IPS-18a (cell line): ENCODE measurements around the gene KRT15.

Experiments
- H3K27ac ChIP-seq: one replicate; pipeline ENCODE4 v1.5.1; 2013; ENCODE audit warnings: low read length
- H3K27me3 ChIP-seq: one replicate; pipeline ENCODE4 v1.6.1; 2013; ENCODE audit warnings: mild to moderate bottlenecking, low read length; ENCODE audit not compliant: control insufficient read depth, insufficient read depth
- H3K36me3 ChIP-seq: one replicate; pipeline ENCODE4 v1.6.1; 2013; ENCODE audit warnings: low read depth, low read length; ENCODE audit not compliant: control insufficient read depth
- H3K4me1 ChIP-seq: one replicate; pipeline ENCODE4 v1.6.1; 2013; ENCODE audit warnings: low read depth, low read length; ENCODE audit not compliant: control insufficient read depth
- H3K4me3 ChIP-seq: one replicate; pipeline ENCODE4 v1.5.1; 2013; ENCODE audit warnings: low read length
- H3K9ac ChIP-seq: one replicate; pipeline ENCODE4 v1.6.1; 2013; ENCODE audit warnings: mild to moderate bottlenecking, low read length, moderate library complexity
- H3K9me3 ChIP-seq: one replicate; pipeline ENCODE4 v1.6.1; 2013; ENCODE audit warnings: low read depth, low read length; ENCODE audit not compliant: control insufficient read depth

KRT15 gene

DNA sequence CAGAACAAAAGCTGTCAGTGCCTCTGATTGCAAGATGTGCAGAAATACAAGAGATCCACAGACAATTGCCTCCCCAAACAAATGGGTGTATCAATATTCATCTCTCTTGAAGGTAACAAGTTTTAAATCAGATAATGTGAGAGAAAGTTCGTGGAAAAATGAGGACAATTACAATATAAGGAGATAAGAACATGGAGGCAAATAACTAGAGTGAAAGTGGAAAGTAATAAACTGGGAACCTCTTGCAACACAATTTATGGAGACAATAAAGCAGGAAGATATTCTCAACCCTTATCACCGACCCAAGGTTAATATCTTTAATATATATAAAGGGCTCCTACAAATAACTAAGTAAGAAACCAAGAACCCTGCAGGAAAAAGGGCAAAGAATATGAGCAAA, 23.7 kb upstream of the KRT15 start:
- Histone ChIP-seq H3K27ac (no peak overlapping the region), H3K4me3 (no peak overlapping the region), H3K4me1 (peaks cover 24% of the 10 kb centered on the region), H3K27me3 (no peaks in the 10 kb centered on the region), H3K9ac (no peak overlapping the region), H3K9me3 (no peaks in the 10 kb centered on the region), H3K36me3 (no peaks in the 10 kb centered on the region)

DNA sequence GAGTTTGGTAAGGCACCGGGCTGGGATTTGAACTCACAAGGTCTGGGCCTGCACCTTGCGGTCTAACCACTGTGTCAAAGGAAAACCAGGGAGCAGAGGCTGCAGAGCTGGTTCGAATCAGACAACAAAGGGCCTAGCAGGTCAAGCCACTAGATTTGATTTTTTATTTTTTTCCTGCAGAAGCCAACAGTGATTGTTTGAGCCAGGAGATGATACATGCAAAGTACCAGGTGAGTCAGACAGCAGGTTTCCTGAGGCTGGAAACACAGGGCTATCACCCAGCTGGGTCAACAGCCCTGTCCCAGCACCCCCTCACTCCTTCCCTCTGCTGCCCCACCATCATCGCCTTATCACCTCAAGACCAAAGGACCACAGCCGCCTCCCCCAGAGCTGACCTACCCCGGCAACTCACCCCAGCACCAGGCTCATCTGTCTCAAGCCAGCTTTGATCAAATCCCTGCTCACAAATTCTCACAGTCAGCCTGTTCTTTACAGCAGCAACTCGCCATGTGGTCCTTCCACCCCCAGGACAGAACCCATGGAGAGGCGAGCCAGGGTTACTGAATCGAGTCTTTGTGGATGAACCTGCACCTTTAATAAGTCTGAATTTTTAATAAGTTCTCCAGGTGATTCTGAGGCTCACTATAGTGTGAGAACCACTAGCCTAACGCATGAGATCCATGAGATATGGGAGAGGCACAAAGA, 22.4 kb upstream of the KRT15 start:
- Histone ChIP-seq H3K36me3 (no peaks in the 10 kb centered on the region), H3K9ac (no peak overlapping the region), H3K9me3 (no peaks in the 10 kb centered on the region), H3K4me3 (no peak overlapping the region), H3K27ac (no peak overlapping the region), H3K27me3 (no peaks in the 10 kb centered on the region), H3K4me1 (peaks cover 24% of the 10 kb centered on the region)

DNA sequence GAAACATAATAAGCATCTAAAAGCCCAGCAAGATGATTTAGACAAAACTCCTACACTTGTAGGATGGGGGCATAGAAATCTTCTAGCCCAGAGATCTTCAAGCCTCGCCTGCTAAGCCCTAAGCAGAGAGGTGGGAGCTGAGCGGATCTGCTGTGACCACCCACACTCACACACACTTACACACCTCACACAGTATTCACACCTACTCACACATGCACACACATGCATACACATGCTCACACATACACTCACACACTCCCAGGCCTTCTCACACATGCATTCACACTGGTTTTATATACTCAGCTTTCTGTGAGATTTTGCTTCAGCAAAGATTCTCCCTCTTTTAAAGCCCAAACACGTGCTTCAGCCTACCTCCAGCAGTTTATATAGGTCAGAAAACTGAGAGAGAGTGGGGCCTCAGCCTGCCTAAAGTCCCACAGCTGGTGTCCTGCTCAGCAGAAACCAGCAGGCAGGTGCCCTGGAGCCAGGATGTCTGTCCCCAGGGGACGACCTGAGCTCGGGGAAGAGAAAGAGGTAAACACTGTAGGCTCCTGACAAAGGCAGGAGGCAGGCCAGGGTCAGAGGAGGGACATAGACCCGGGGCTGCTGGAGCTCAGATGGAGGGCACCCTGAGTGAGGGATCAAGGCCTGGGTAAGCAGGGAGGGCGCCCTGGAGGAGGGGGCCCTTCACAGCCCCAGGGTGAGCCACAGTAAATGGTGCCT, 21.4 kb upstream of the KRT15 start:
- Histone ChIP-seq H3K27me3 (no peaks in the 10 kb centered on the region), H3K9me3 (no peaks in the 10 kb centered on the region), H3K36me3 (no peaks in the 10 kb centered on the region), H3K4me1 (peaks cover 31% of the 10 kb centered on the region), H3K27ac (no peak overlapping the region), H3K9ac (no peak overlapping the region), H3K4me3 (no peak overlapping the region)

DNA sequence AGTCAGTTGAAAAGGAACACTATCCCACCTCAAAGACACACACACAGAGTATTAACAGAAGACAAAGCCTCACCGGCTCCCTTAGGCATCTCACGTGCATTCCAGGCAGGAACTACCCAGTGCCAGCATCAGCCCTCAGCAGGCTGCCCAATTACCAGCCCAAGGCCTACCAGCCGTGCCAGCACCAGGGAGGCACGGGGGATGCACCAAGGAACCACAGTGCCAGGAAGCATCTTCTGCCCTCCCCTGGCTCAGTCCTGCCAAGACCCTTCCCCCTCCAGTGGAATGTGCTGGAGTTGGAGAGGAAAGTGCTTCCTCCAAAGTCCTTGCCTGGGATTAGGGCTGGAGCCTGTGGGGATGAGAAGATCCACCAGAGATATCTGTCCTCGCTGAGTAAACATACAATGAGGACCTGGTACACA, 20.4 kb upstream of the KRT15 start:
- Histone ChIP-seq H3K27me3 (no peaks in the 10 kb centered on the region), H3K27ac (no peak overlapping the region)

DNA sequence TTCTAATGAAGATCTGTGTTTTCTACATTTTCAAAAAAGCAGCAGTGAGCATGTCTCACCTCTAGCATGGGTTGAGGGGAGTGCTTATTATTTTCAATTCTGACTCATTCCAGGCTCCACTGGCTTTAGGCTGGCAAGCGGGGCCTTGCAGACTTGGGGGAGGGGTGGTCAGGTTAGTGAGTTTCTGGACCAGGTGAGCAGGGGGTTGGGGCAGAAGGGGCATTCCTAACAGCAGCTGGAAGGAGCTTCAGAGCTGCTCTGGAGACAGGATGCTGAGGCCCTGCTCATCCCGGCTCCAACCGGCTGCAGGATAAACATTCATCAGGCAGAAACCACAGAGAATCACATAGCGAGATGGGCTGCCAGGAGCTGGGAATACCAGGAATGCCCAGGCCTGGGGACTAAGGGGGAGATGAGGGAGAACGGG, 19.9 kb upstream of the KRT15 start:
- Histone ChIP-seq H3K9ac (no peak overlapping the region), H3K27me3 (no peaks in the 10 kb centered on the region), H3K9me3 (no peaks in the 10 kb centered on the region), H3K4me3 (no peak overlapping the region), H3K4me1 (peaks cover 22% of the 10 kb centered on the region), H3K27ac (no peak overlapping the region), H3K36me3 (no peaks in the 10 kb centered on the region)

More for the DNA sequence above, 20.4 kb upstream of the KRT15 start:
- Histone ChIP-seq H3K4me1 (peaks cover 22% of the 10 kb centered on the region), H3K4me3 (no peak overlapping the region), H3K9me3 (no peaks in the 10 kb centered on the region), H3K9ac (no peak overlapping the region), H3K36me3 (no peaks in the 10 kb centered on the region)

DNA sequence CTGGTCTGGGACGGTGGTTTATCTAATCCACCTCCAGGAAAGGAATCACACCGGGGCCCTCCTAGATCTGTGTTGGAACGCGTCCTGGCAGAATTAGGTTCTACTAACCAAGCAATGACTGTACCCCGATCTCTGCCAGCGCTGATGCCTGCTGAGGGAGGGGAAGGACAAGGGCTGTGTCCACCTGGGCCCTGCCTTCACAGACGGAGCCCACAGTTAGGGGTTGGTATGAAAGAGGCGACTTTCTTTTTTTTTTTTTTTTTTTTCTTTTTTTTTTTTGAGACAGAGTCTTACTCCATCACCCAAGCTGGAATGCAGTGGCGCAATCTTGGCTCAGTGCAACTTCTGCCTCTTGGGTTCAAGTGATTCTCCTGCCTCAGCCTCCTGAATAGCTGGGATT, 19.3 kb upstream of the KRT15 start:
- Histone ChIP-seq H3K36me3 (no peaks in the 10 kb centered on the region), H3K9ac (no peak overlapping the region), H3K4me3 (no peak overlapping the region), H3K9me3 (no peaks in the 10 kb centered on the region), H3K27ac (no peak overlapping the region), H3K27me3 (no peaks in the 10 kb centered on the region), H3K4me1 (peaks cover 22% of the 10 kb centered on the region)

DNA sequence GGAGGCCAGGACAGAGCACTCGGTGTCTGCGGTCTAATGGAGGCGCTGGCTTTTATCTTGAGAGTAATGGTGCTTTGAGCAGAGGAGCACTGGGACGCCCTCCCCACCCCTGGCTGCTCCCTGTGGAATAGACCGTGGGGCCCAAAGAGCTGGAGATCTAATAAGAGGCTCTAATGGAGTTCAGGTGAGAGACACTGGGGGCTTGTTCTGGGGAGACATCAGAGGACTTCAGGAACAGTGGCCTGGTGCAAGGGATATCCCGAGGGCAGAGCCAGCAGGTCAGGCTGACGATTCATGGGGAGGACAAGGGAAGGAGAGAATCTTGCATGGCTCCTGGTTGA, 18.9 kb upstream of the KRT15 start:
- Histone ChIP-seq H3K9me3 (no peaks in the 10 kb centered on the region), H3K4me3 (no peak overlapping the region), H3K27me3 (no peaks in the 10 kb centered on the region), H3K27ac (no peak overlapping the region), H3K4me1 (peaks cover 22% of the 10 kb centered on the region), H3K36me3 (no peaks in the 10 kb centered on the region), H3K9ac (no peak overlapping the region)

DNA sequence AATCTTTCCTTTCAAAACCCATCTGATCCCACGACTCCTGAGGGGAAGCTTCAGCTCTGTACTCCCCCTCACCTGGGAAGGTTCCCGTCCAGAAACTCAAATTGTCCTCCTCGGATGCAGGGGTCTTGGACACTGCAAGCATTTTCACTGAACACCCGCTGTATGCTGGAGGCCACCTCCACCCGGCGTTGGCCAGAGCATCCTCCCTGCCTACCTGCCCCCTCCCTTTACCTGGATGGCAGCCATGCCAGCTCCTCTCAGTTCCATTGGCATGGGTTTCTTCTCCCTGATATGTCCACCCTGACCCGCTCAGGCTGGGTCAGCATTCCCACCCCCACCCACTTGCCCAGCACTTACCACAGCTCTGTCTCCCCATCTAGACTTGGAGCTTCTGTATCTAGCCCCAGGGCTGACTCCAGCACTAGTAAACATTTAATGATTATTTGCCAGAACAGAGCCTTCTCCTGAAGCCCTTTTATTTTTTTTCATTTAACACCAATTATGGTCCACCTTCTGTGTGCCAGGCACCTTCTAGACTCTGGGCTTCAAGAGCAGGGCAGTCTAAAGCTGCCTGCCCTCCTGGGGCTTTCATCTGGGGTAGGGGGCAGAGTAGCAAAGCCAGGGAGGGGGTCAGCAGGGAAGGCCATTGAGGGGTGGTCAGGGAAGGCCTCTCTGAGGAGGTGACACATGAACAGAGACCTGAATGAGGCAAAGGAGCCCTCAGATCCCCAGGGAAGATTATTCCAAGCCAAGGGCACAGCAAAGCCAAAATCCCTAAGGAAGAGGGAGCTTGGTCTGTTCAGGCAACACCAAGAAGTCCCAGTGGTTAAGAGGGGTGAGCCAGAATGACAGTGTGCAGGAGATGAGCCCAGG, 18.3 kb upstream of the KRT15 start:
- no peak overlapping the region for H3K9ac ChIP-seq
- H3K27ac ChIP-seq = no peak overlapping the region
- no peaks in the 10 kb centered on the region for H3K9me3 ChIP-seq
- H3K4me1 ChIP-seq = peaks cover 22% of the 10 kb centered on the region
- H3K4me3 ChIP-seq = no peak overlapping the region
- no peaks in the 10 kb centered on the region for H3K27me3 ChIP-seq
- no peaks in the 10 kb centered on the region for H3K36me3 ChIP-seq

DNA sequence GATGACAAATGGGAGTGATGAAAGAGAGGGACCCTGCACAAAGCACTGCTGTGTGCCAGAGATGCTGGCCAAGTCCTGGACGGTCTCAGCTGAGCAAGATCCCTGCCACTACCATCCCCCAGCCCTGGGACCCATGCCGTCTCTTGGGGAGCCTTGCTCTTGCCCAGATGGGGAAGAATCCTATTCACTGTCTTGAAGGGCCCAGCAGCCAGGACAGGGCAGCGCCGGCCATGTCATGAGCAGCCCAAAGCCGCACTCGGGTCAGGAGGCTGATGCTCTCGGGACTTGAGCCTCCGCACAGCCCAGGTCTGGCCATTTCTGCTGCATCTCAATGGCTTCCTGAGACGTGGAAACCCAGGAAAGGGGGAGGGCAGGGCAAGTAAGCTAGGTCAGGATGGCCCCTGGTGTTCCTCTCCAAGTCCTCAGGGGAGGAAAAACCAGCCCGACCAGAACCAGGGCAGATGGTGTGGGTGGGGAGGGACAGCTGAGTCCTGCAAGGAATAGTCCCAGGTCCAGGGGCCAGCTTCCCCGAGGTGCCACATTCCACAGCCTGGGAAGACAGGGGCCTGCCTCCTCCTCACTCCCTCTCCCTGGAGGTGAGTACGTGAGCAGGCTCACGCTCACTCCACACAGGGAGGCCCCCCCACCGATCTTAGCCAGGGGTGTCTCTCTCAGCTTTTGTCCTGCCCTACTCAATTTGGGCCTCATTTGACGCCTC, 17.2 kb upstream of the KRT15 start:
- H3K9ac ChIP-seq = no peak overlapping the region
- no peaks in the 10 kb centered on the region for H3K9me3 ChIP-seq
- no peaks in the 10 kb centered on the region for H3K27me3 ChIP-seq
- H3K36me3 ChIP-seq = no peaks in the 10 kb centered on the region
- H3K4me3 ChIP-seq = no peak overlapping the region
- H3K4me1 ChIP-seq = peaks cover 22% of the 10 kb centered on the region
- no peak overlapping the region for H3K27ac ChIP-seq

DNA sequence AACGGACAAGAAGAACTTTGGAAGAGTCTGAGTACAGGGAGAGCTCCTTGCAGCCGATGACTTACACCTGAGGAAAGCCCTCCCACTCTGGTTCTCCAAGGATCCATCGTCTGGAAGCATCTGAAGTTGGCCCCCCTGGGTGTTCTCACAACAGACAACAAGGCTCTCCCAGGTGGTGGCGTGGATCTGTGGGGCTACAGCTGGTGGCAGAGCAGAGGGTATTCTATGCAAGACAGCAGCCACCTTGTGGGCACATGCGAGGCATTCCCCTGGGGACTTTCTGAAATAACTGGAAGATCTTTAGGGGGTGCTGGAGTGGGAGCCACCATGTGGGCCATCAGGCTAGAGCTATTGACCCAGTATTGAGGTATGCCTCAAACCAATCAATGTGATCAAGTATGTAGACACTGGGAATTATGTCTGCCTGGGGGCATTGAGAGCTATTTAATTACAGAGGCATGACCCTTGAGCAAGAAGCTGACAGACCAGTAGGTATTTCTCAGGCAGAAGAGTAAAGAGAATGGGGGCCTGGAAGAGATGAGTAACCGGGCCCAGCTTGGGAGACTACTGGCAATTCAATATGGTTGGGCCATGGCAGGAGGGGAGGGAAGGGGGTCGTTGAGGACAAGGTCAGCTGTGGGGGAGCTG, 16.3 kb upstream of the KRT15 start:
- Histone ChIP-seq H3K27me3 (no peaks in the 10 kb centered on the region), H3K27ac (no peak overlapping the region), H3K9ac (no peak overlapping the region), H3K4me1 (peaks cover 21% of the 10 kb centered on the region), H3K9me3 (no peaks in the 10 kb centered on the region), H3K36me3 (no peaks in the 10 kb centered on the region), H3K4me3 (no peak overlapping the region)

DNA sequence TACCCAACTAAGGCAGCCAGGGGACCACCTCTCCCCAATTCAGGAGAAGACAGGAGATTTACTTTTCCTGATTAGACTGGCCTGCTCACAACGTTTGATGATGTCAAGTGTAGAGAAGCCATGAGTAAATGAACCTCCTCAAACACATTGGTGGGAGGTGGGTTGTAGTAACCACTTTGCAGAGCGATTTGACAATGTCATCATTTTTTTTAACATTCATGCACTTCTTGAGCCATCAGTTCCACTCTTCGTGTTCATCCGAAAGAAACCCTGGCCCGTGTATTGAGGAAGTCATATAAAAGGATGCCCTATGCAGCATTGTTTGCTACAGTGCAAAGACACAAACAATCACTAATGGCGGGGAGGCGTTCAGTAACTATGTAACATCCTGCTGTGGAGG, 14.9 kb upstream of the KRT15 start:
- H3K27ac ChIP-seq = no peak overlapping the region
- no peak overlapping the region for H3K9ac ChIP-seq
- H3K27me3 ChIP-seq = no peaks in the 10 kb centered on the region
- no peak overlapping the region for H3K4me3 ChIP-seq
- H3K4me1 ChIP-seq = peaks cover 23% of the 10 kb centered on the region
- H3K36me3 ChIP-seq = no peaks in the 10 kb centered on the region
- no peaks in the 10 kb centered on the region for H3K9me3 ChIP-seq
